OCI-LY1 (cell line): ENCODE data around the gene DIP2B.

ENCODE experiments used
- H2AFZ ChIP-seq: fragments of 200-600 bp; sonication (generic), shearing (Covaris generic); 2 replicates; pipeline ENCODE4 v1.6.0; 2014; ENCODE audit warnings: antibody characterized with exemption, mild to moderate bottlenecking, low read length
- H3F3A ChIP-seq: fragments of 200-600 bp; sonication (generic), shearing (Covaris generic); 2 replicates; pipeline ENCODE4 v1.6.0; 2014; ENCODE audit warnings: mild to moderate bottlenecking, antibody characterized with exemption, low read length, moderate library complexity; ENCODE audit not compliant: insufficient read depth
- H3K27ac ChIP-seq: fragments of 200-600 bp; sonication (generic); 2 replicates; pipeline ENCODE4 v1.5.1; 2014; ENCODE audit warnings: low read length, mixed run types, mild to moderate bottlenecking, low read depth; ENCODE audit not compliant: poor library complexity, severe bottlenecking
- H3K27me3 ChIP-seq: fragments of 200-600 bp; sonication (generic); 2 replicates; pipeline ENCODE4 v1.6.0; 2014; ENCODE audit warnings: antibody characterized with exemption, mild to moderate bottlenecking, low read length, moderate library complexity; ENCODE audit not compliant: insufficient read depth
- H3K36me3 ChIP-seq: fragments of 200-600 bp; sonication (generic); 2 replicates; pipeline ENCODE4 v1.6.1; 2014; ENCODE audit warnings: mild to moderate bottlenecking, antibody characterized with exemption, low read length, moderate library complexity, mixed read lengths; ENCODE audit not compliant: insufficient read depth
- H3K4me1 ChIP-seq: fragments of 200-600 bp; sonication (generic); 2 replicates; pipeline ENCODE4 v1.5.1; 2014; ENCODE audit warnings: mild to moderate bottlenecking, low read length, moderate library complexity; ENCODE audit not compliant: insufficient read depth, severe bottlenecking
- H3K4me2 ChIP-seq: fragments of 200-600 bp; sonication (generic), shearing (Covaris generic); 2 replicates; pipeline ENCODE4 v1.6.1; 2014; ENCODE audit warnings: low read length
- H3K4me3 ChIP-seq: fragments of 200-600 bp; sonication (generic); 2 replicates; pipeline ENCODE4 v1.5.1; 2014; ENCODE audit warnings: low read length, low read depth, mild to moderate bottlenecking, mixed read lengths; ENCODE audit not compliant: poor library complexity, severe bottlenecking
- H3K79me2 ChIP-seq: fragments of 200-600 bp; shearing (Covaris generic); 2 replicates; pipeline ENCODE4 v1.6.1; 2016; ENCODE audit warnings: mixed run types, low read length, mixed read lengths; ENCODE audit not compliant: insufficient read depth
- H3K9ac ChIP-seq: fragments of 200-600 bp; sonication (generic), shearing (Covaris generic); 2 replicates; pipeline ENCODE4 v1.6.1; 2014; ENCODE audit warnings: mild to moderate bottlenecking, low read length, mixed read lengths
- H3K9me2 ChIP-seq: fragments of 200-600 bp; sonication (generic), shearing (Covaris generic); 2 replicates; pipeline ENCODE4 v1.6.1; 2014; ENCODE audit warnings: low read depth, mild to moderate bottlenecking, low read length, mixed read lengths
- H3K9me3 ChIP-seq: fragments of 200-600 bp; shearing (Covaris generic); 2 replicates; pipeline ENCODE4 v1.6.1; 2014; ENCODE audit warnings: low read length, mixed read lengths
- H4K20me1 ChIP-seq: fragments of 200-600 bp; sonication (generic), shearing (Covaris generic); 2 replicates; pipeline ENCODE4 v1.6.0; 2016; ENCODE audit warnings: mild to moderate bottlenecking, low read length; ENCODE audit not compliant: insufficient read depth
- EZH2 ChIP-seq: fragments of 200-600 bp; sonication (generic), shearing (Covaris generic); IDR thresholded peaks from 2 replicates; pipeline ENCODE4 v1.8.0; 2017; ENCODE audit warnings: borderline replicate concordance, mixed run types, mild to moderate bottlenecking, antibody characterized with exemption, low read length, moderate library complexity, mixed read lengths
- TF ChIP-seq, protein P1 (sequence below): fragments of 200-600 bp; sonication (generic), shearing (Covaris generic); IDR thresholded peaks from 2 replicates; pipeline ENCODE4 v1.5.1; 2017; ENCODE audit warnings: mild to moderate bottlenecking, antibody characterized with exemption, low read length, moderate library complexity, mixed read lengths

DIP2B gene

DNA sequence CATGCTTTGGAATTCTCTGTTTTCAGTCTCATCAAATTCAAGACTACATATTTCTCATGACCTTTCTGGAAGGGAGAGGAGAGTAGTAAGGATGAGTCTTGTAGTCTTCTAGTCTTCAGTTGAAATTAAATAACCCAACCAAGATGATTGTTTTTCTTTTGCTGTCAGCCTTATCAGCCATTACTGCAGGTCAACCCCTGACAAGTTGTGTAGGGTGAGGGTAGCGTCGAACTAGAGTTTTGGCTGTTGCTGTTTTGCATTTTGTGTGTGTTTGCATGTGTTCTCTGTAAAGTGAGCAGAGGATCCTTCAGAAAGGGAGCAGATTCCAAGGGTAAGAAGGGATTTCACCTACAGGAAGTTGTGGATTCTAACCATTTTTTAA is 28.4 kb downstream of the DIP2B start:
- Histone ChIP-seq H3K9me2 (no peaks in the 10 kb centered on the region), H2AFZ (no peak overlapping the region), H3K36me3 (no peaks in the 10 kb centered on the region), H3K4me1 (peaks cover 3% of the 10 kb centered on the region), H3K9me3 (no peaks in the 10 kb centered on the region), H3K27ac (no peak overlapping the region), H3K79me2 (no peaks in the 10 kb centered on the region; the same call in 1 of the 2 replicates), H3K4me2 (no peak overlapping the region), H3K4me3 (no peak overlapping the region), H3K9ac (no peak overlapping the region), H4K20me1 (no peaks in the 10 kb centered on the region), H3K27me3 (no peaks in the 10 kb centered on the region), H3F3A (no peaks in the 10 kb centered on the region)
- TF ChIP-seq, protein P1, sequence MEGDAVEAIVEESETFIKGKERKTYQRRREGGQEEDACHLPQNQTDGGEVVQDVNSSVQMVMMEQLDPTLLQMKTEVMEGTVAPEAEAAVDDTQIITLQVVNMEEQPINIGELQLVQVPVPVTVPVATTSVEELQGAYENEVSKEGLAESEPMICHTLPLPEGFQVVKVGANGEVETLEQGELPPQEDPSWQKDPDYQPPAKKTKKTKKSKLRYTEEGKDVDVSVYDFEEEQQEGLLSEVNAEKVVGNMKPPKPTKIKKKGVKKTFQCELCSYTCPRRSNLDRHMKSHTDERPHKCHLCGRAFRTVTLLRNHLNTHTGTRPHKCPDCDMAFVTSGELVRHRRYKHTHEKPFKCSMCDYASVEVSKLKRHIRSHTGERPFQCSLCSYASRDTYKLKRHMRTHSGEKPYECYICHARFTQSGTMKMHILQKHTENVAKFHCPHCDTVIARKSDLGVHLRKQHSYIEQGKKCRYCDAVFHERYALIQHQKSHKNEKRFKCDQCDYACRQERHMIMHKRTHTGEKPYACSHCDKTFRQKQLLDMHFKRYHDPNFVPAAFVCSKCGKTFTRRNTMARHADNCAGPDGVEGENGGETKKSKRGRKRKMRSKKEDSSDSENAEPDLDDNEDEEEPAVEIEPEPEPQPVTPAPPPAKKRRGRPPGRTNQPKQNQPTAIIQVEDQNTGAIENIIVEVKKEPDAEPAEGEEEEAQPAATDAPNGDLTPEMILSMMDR, result no peak
- no peak for TF ChIP-seq EZH2

DNA sequence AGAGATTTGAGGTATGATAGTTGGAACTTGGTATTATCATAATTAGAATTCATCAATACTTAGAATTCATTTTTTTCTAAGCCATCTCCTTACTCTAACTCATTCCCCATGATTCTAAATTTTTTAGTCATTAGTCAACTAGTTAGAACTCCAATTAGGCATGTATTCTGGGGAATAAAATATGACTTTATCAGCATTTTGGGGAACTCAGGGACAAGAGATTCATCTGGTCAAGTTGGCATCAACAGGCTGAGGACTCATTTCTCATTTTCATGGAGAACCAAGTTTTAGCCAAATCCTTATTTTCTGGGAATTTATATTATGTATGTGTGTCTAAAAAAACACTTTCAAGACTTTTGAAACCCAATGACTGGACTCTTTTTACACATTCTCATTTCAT is 29.2 kb downstream of the DIP2B start:
- H2AFZ ChIP-seq, result no peak overlapping the region
- H3K4me2 ChIP-seq, result no peak overlapping the region

DNA sequence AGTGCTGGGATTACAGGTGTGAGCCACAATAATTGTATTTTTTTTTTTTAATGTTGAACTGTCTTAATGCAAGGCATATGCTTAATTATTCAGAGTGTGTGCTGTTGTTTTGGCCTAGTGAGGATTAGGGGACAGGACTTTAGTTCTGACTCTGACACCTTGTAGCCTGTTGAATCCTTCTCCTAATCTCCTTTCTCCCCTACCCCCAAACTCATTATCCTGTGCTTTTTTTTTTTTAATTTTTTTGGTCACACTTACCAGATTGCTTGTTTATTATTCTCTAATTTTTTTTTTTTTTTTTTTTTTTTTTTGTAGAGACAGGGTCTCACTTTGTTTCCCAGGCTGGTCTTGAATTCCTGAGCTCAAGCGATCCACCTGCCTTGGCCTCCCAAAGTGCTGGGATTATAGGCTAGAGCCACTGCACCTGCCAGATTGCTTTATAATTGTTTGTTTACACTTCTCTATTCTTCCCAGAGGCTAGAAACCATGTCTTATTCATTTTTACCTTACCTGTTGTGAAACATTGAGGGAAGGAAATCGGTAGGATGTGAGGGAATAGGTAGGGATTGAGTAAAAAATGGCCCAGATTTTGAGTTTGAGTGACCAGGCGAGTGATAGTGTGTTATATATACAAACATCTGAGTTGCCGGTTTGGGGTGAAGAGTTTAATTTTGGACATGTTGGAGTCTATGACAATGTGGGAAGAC is 32.2 kb downstream of the DIP2B start:
- Histone ChIP-seq H3K36me3 (no peaks in the 10 kb centered on the region), H3K27ac (no peak overlapping the region), H3F3A (no peaks in the 10 kb centered on the region), H3K9ac (no peak overlapping the region), H4K20me1 (no peaks in the 10 kb centered on the region), H3K9me2 (no peaks in the 10 kb centered on the region), H3K4me3 (no peak overlapping the region), H2AFZ (no peak overlapping the region), H3K27me3 (no peaks in the 10 kb centered on the region), H3K79me2 (peaks cover 4% of the 10 kb centered on the region; the same call in 1 of the 2 replicates), H3K4me1 (peaks cover 3% of the 10 kb centered on the region), H3K9me3 (no peaks in the 10 kb centered on the region), H3K4me2 (no peak overlapping the region)
- TF ChIP-seq, protein P1, result no peak
- no peak for TF ChIP-seq EZH2

More for the DNA sequence above, 29.2 kb downstream of the DIP2B start:
- TF ChIP-seq EZH2, result no peak
- TF ChIP-seq, protein P1, result no peak
- H3K36me3 ChIP-seq, result no peaks in the 10 kb centered on the region
- H3K9ac ChIP-seq, result no peak overlapping the region
- H3K79me2 ChIP-seq, result peaks cover 2% of the 10 kb centered on the region; the same call in 1 of the 2 replicates
- H3K27ac ChIP-seq, result no peak overlapping the region
- no peaks in the 10 kb centered on the region for H3K9me3 ChIP-seq
- no peaks in the 10 kb centered on the region for H3F3A ChIP-seq
- H4K20me1 ChIP-seq, result no peaks in the 10 kb centered on the region
- H3K27me3 ChIP-seq, result no peaks in the 10 kb centered on the region
- peaks cover 3% of the 10 kb centered on the region for H3K4me1 ChIP-seq
- H3K4me3 ChIP-seq, result no peak overlapping the region
- no peaks in the 10 kb centered on the region for H3K9me2 ChIP-seq
